Measurements from ENCODE around the gene LAMC1. TPM values are rescaled to one million over a fixed set of nuclear protein-coding genes. Genes with fewer than 3 reads are reported as not detected.

The LAMC1 gene
- total and polyA plus RNA-seq, 2 of the 4 experiments (the other 2 are of a cell fraction), result 249 to 394 TPM

GRCh38 chr1:183012301-183012994, 10.8 kb upstream of the LAMC1 start:
- no peak overlapping the region for H2BK5ac ChIP-seq (ENCODE audit: low read depth, low read length, poor library complexity, severe bottlenecking)
- H2BK120ac ChIP-seq (ENCODE audit: low read depth, low read length), result no peak overlapping the region
- H4K20me1 ChIP-seq (ENCODE audit: insufficient read depth, low read length), result no peaks in the 10 kb centered on the region
- H3K9me1 ChIP-seq (ENCODE audit: insufficient read depth, low read length), result no peaks in the 10 kb centered on the region
- dilution Hi-C loops (cut with HindIII; ENCODE audit: low sequenced_read_pairs, unreplicated experiment) (no loop called here), in situ Hi-C loops (cut with MboI; ENCODE audit: low sequenced_read_pairs) (no loop called here), intact Hi-C loops (cut with micrococcal nuclease) (no loop called here)
- H2AFZ ChIP-seq (replicated peaks; ENCODE audit: low read length, poor library complexity), result no peak overlapping the region
- TF ChIP-seq NFE2L2 (IDR thresholded peaks at IDR 0.05; ENCODE audit: low read depth, low read length), result no peak
- no peak for TF ChIP-seq ELK1 (IDR thresholded peaks at IDR 0.05; ENCODE audit: borderline replicate concordance, low read depth, low read length)
- TF ChIP-seq CEBPB (IDR thresholded peaks at IDR 0.05; ENCODE audit: low read depth, low read length), result no peak
- 60% methylated on average over 1 of the region's 6 CpGs; no CpG with 5 or more reads in 1 of the 2 experiments for WGBS, 2 experiments (ENCODE audit: extremely low coverage in 2 of 2, insufficient read length in 1 of 2)
- H2BK20ac ChIP-seq (ENCODE audit: low read depth, low read length), result no peak overlapping the region
- no peaks in the 10 kb centered on the region for H3K36me3 ChIP-seq (ENCODE audit: control insufficient read depth, insufficient read depth, low read length)
- H4K91ac ChIP-seq (ENCODE audit: insufficient read depth, low read depth, low read length), result no peak overlapping the region
- no peaks in the 10 kb centered on the region for H3K4me1 ChIP-seq (ENCODE audit: control insufficient read depth, insufficient read depth, low read length)
- H3K9me3 ChIP-seq (ENCODE audit: control insufficient read depth, insufficient read depth, low read length), result peaks cover 2% of the 10 kb centered on the region; the same call in 1 of the 2 replicates
- H2BK15ac ChIP-seq (ENCODE audit: low read depth, low read length), result no peak overlapping the region
- H3K14ac ChIP-seq (replicated peaks; ENCODE audit: low read depth, low read length), result no peak overlapping the region
- H3K27ac ChIP-seq (ENCODE audit: insufficient read depth, low read length), result no peak overlapping the region
- H3K4me2 ChIP-seq (ENCODE audit: low read depth, low read length), result no peak overlapping the region
- no peaks in the 10 kb centered on the region for H3K27me3 ChIP-seq (ENCODE audit: control insufficient read depth, insufficient read depth, low read length)
- H3K18ac ChIP-seq (ENCODE audit: low read depth, low read length), result no peak overlapping the region
- no peak overlapping the region for H3K23ac ChIP-seq (ENCODE audit: low read depth, low read length)
- DNase-seq, result no peak
- H3K79me1 ChIP-seq (ENCODE audit: low read depth in 1 of 2, low read length in 2 of 2), result no peaks in the 10 kb centered on the region
- H3K9ac ChIP-seq (ENCODE audit: low read depth, low read length), result no peak overlapping the region
- ChIA-PET CTCF (no interaction called here), POLR2A (ENCODE audit: unreplicated experiment) (no interaction called here)
- no peak for ATAC-seq (ENCODE audit: low read depth)
- H3K4me3 ChIP-seq (ENCODE audit: insufficient read depth, low read depth, low read length), result no peak overlapping the region
- no peak overlapping the region for H2AK5ac ChIP-seq (ENCODE audit: low read depth, low read length)
- no peak overlapping the region for H3K56ac ChIP-seq (ENCODE audit: extremely low read depth, insufficient read depth, low read length)
- no peak overlapping the region for H4K8ac ChIP-seq (ENCODE audit: low read depth in 2 of 2, low read length in 2 of 2)
- no peak overlapping the region for H3K4ac ChIP-seq (ENCODE audit: low read depth, low read length)
- no peak overlapping the region for H4K5ac ChIP-seq (ENCODE audit: low read depth, low read length)
- no peak overlapping the region for H2AK9ac ChIP-seq (replicated peaks; ENCODE audit: low read depth, low read length, poor library complexity)
- BruUV-seq (replicated peaks), result no TSS peak

Data from IMR-90 (cell line).